Measurements from ENCODE around the gene GIT1.

GIT1 gene

GRCh38 chr17:29615492-29616299 lies 26.2 kb upstream of the GIT1 start:
- peak; percentile 67 to 82 for DNase-seq (ENCODE audit: low read depth in 2 of 2)

GRCh38 chr17:29615048-29615385 lies 25.6 kb upstream of the GIT1 start:
- peak in 1 of 2 donors; percentile 42 for DNase-seq (ENCODE audit: low read depth in 2 of 2)

GRCh38 chr17:29614349-29615047 lies 25.1 kb upstream of the GIT1 start:
- DNase-seq (ENCODE audit: low read depth in 2 of 2), result no peak

GRCh38 chr17:29613856-29614255 lies 24.4 kb upstream of the GIT1 start:
- DNase-seq (ENCODE audit: low read depth in 2 of 2), result no peak

- peak; percentile 81 to 95 for DNase-seq (ENCODE audit: low read depth in 2 of 2)
Observed at GRCh38 chr17:29613352-29613837, 23.9 kb upstream of the GIT1 start.

- no peak for DNase-seq (ENCODE audit: low read depth in 2 of 2)
Observed at GRCh38 chr17:29612404-29613280, 23.2 kb upstream of the GIT1 start.

- no peak for DNase-seq (ENCODE audit: low read depth in 2 of 2)
Observed at GRCh38 chr17:29612094-29612403, 22.6 kb upstream of the GIT1 start.

DNA sequence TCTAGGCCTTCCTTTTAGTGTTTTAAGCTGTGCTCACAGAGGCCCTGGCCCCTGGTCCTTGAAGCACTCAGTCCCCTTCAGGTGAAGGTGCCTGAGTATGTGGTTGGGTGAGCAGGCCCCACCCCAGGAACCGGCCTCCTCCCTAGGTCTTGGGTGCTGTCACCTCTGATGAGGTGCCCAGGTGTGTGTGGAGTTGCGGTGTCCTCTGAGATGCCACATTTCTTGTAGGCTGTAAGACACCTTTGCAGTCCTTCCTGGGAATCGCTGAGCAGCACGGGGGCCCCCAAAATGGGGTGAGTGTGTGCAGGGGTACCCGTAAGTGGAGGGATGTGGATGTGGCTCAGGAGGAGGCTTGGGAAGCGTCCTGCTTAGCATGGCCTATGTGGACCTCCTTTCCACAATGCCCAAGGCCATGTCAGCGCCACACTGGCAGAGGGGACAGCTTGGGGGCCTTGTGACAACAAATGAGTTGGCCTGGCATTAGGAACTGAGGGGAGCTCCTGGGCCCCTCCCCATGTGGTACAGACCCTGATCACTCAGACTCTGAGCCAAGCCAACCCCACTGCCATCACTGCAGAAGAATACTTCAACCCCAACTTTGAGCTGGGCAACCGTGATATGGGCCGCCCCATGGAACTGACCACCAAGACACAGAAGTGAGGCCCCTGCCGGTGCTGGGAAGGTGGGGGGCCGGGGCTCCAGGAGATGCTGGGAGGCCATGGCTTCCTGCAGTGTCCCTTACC lies 22.1 kb upstream of the GIT1 start:
- DNase-seq (ENCODE audit: low read depth in 2 of 2), result no peak

DNA sequence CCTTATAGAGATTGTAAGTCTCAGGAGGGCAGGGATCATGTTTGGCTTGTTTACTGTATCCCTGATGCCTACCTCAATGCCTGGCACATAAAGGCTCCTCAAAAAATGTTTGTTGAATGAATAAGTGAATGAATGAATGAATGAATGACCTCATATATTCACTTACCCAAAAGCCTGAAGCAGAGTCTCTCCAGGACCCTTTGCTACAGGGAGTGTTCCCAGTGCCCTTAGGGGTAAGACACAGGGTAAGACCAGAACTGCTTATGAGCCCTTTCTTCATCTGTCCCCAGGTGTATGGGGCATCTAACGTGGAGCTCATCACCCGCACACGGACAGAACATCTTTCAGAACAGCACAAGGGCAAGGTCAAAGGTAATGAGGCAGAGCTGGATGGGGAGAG lies 20.9 kb upstream of the GIT1 start:
- DNase-seq (ENCODE audit: low read depth in 2 of 2), result no peak

DNA sequence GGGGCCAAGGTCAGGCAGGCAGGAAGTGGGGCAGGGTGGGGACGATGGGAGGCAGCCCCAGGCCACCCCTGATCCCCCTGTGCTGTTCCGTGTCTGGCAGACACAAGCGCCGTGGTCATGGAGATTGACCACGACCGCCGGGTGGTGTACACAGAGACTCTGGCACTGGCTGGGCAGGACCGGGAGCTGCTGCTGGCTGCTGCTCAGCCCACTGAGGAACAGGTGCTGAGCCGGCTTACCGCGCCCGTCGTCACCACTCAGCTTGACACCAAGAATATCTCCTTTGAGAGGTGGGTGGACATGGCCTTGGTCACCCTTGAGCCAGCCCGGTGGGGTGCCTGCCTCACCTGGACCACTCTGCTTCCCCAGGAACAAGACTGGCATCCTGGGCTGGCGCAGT lies 19.5 kb upstream of the GIT1 start:
- DNase-seq (ENCODE audit: low read depth in 2 of 2), result no peak

DNA sequence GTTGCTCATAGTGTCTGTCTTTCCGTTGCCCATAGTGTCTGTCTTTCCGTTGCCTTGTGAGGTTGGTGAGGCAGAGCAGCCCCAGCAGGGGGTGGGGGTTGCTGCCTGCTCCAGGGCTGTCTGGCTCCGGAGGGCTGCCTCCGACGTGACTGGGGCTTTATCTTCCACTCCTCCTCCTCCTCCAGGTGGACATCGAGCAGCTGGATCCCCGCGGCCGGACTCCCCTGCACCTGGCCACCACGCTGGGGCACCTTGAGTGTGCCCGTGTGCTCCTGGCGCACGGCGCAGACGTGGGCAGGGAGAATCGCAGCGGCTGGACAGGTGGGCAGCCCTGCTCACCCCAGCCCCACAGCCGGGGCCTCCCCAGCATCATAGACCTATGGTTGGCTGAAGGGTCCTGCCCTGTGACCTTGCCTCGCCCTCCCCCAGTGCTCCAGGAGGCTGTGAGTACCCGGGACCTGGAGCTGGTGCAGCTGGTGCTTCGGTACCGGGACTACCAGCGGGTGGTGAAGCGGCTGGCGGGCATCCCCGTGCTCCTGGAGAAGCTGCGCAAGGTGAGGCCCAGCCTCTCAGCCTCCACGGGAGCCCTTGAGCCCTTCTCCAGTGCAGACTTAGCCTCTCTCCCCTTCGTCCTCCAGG lies 18.2 kb upstream of the GIT1 start:
- DNase-seq (ENCODE audit: low read depth in 2 of 2), result no peak

- DNase-seq (ENCODE audit: low read depth in 2 of 2), result no peak
Observed at GRCh38 chr17:29603109-29603674, 13.7 kb upstream of the GIT1 start.

DNA sequence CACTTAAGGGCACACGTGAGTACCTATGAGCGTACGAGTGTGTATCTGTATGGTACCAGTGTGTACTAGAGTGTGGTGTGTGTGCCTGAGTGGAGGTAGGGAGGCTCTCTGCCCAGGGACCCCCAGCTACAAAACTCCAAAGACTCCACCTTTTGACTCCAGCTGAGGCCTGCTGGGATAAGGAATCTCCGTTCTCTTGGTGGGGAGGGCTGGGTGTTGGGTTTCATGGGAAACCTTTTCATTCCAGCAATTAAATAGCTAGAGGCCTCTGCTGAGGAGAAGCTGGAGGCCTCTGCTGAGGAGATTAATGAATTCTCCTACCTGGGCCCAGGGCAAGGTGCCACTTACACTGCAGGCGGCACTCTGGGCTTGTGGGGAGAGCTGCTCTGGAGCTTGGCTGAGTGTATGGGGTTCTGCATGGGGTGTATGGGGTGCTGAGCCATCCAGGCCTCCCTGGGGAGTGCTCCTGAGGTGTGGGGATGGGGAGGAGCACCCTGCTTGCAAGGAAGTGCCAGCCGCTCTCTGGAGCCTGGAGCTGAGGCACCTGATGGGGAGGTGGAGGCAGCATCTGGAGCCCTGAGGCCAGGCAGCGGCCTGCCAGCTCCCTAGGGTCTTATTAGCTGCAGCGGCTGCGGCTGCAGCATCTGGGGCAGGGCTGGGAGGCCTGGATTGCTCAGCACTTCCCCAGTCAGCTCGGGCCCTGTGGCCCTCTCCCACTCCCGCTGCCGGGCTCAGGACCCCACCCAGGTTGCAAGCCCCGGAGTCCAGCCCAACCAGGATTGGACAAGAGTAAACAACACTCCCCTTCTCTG lies 8.1 kb upstream of the GIT1 start:
- no peak for DNase-seq (ENCODE audit: low read depth in 2 of 2)

- no peak for DNase-seq (ENCODE audit: low read depth in 2 of 2)
Observed at GRCh38 chr17:29596811-29597210, 7.4 kb upstream of the GIT1 start.

- DNase-seq (ENCODE audit: low read depth in 2 of 2), result no peak
Observed at GRCh38 chr17:29595943-29596774, 6.7 kb upstream of the GIT1 start.

- DNase-seq (ENCODE audit: low read depth in 2 of 2), result no peak
Observed at GRCh38 chr17:29595107-29595942, 5.9 kb upstream of the GIT1 start.

GRCh38 chr17:29594519-29595090 lies 5.2 kb upstream of the GIT1 start:
- DNase-seq (ENCODE audit: low read depth in 2 of 2), result no peak

Data from stimulated activated CD4-positive, alpha-beta T cell treated with anti-CD3 and anti-CD28 coated beads, Interleukin-1b, Interleukin-23, amount 100 ng/mL, for 1 hour (primary cell).